Stimulated activated naive B cell treated with anti-CD40 and anti-IgM and Interleukin-4, amounts not matched to agents 10 μg/mL and 1 μg/mL and 100 μg/mL, for 72 hours (primary cell): ENCODE results near the gene CD9.
A peak's percentile ranks its signal among the peaks of the same experiment; 100 is the strongest.

ENCODE experiments used
- ATAC-seq, 2 donors: fragments of 150-1000 bp; cut with Tn5 transposase; replicated peaks; 2 replicates each; pipeline ENCODE4 v1.10.0; 2021; ENCODE audit warnings: moderate library complexity in 1 of 2
- DNase-seq: peaks from one replicate; pipeline ENCODE4 v3.0.0; 2021
- H3K27ac Mint-ChIP-seq: one replicate; pipeline ENCODE4 v1.8.0; 2022; ENCODE audit warnings: mild to moderate bottlenecking, mixed read lengths
- H3K27me3 Mint-ChIP-seq, 2 donors: one replicate each; pipeline ENCODE4 v1.8.0; 2022; ENCODE audit warnings: mixed read lengths in 2 of 2
- H3K36me3 Mint-ChIP-seq, 2 donors: one replicate each; pipeline ENCODE4 v1.8.0; 2022; ENCODE audit warnings: mixed read lengths in 2 of 2, mild to moderate bottlenecking in 1 of 2
- H3K4me1 Mint-ChIP-seq, 2 donors: one replicate each; pipeline ENCODE4 v1.8.0; 2022; ENCODE audit warnings: mixed read lengths in 2 of 2, mild to moderate bottlenecking in 1 of 2
- H3K4me3 Mint-ChIP-seq, 2 donors: one replicate each; pipeline ENCODE4 v1.8.0; 2022; ENCODE audit warnings: mild to moderate bottlenecking in 2 of 2, mixed read lengths in 2 of 2, moderate library complexity in 1 of 2
- H3K9me3 Mint-ChIP-seq, 2 donors: one replicate each; pipeline ENCODE4 v1.8.0; 2022; ENCODE audit warnings: mixed read lengths in 2 of 2, mild to moderate bottlenecking in 1 of 2

The CD9 gene

GRCh38 chr12:6238875-6239274 is 38.7 kb downstream of the CD9 start:
- DNase-seq (no peak), ATAC-seq (no peak)
- Mint-ChIP-seq H3K27ac (no peak overlapping the region), H3K4me3 (no peak overlapping the region), H3K4me1 (peaks cover 0 to 2% of the 10 kb centered on the region in 2 donors), H3K9me3 (no peaks in the 10 kb centered on the region), H3K36me3 (peaks cover 19 to 29% of the 10 kb centered on the region in 2 donors), H3K27me3 (peaks cover 0 to 3% of the 10 kb centered on the region in 2 donors)

- no peaks in the 10 kb centered on the region for H3K4me1 Mint-ChIP-seq
Observed at GRCh38 chr12:6241495-6241894, 41.3 kb downstream of the CD9 start.

DNA sequence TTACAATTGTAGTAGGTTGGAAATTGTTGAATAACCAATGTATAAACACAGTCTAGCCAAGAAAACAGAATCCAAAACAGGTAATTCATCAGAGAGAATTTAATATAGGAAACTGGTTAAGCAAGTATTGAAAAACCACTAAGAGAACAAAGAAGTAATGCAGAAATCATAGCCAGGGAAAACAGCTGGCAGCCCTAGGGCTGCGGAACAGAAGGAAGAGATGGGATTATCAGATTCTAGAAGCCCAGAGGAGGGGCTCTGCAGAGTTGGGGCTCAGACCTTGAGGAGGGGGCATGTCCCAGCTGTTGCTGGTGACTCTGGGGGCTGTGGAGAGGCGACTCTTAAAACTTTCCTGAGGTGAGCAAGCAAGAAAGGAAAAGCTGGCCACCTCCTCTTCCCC is 49.4 kb downstream of the CD9 start:
- Mint-ChIP-seq H3K9me3 (peaks cover 4% of the 10 kb centered on the region in 2 donors), H3K27me3 (peaks cover 16 to 22% of the 10 kb centered on the region in 2 donors), H3K36me3 (no peaks in the 10 kb centered on the region), H3K27ac (no peak overlapping the region), H3K4me1 (no peaks in the 10 kb centered on the region), H3K4me3 (no peak overlapping the region)
- DNase-seq = no peak
- no peak for ATAC-seq

More at GRCh38 chr12:6241495-6241894, 41.3 kb downstream of the CD9 start:
- DNase-seq (no peak), ATAC-seq (no peak)
- Mint-ChIP-seq H3K27me3 (peaks cover 0 to 3% of the 10 kb centered on the region in 2 donors), H3K9me3 (peaks cover 4% of the 10 kb centered on the region in 2 donors), H3K36me3 (peaks cover 8 to 11% of the 10 kb centered on the region in 2 donors), H3K27ac (no peak overlapping the region), H3K4me3 (no peak overlapping the region)

GRCh38 chr12:6250343-6250742 is 50.1 kb downstream of the CD9 start:
- Mint-ChIP-seq H3K27me3 (peaks cover 16 to 22% of the 10 kb centered on the region in 2 donors), H3K27ac (no peak overlapping the region), H3K9me3 (no peaks in the 10 kb centered on the region), H3K36me3 (no peaks in the 10 kb centered on the region), H3K4me3 (no peak overlapping the region), H3K4me1 (no peaks in the 10 kb centered on the region)
- no peak for DNase-seq
- ATAC-seq = no peak

- no peak for DNase-seq
- Mint-ChIP-seq H3K36me3 (no peaks in the 10 kb centered on the region), H3K27ac (no peak overlapping the region), H3K27me3 (peaks cover 16 to 28% of the 10 kb centered on the region in 2 donors), H3K4me1 (no peaks in the 10 kb centered on the region), H3K4me3 (no peak overlapping the region), H3K9me3 (no peaks in the 10 kb centered on the region)
- no peak for ATAC-seq
Observed at GRCh38 chr12:6253278-6253677, 53.1 kb downstream of the CD9 start.

- Mint-ChIP-seq H3K9me3 (no peaks in the 10 kb centered on the region), H3K36me3 (no peaks in the 10 kb centered on the region), H3K27ac (peak overlapping the region; percentile 21), H3K4me3 (no peak overlapping the region), H3K27me3 (peaks cover 16 to 21% of the 10 kb centered on the region in 2 donors), H3K4me1 (no peaks in the 10 kb centered on the region)
- no peak for DNase-seq
- ATAC-seq = no peak
Observed at GRCh38 chr12:6254491-6254890, 54.3 kb downstream of the CD9 start.

DNA sequence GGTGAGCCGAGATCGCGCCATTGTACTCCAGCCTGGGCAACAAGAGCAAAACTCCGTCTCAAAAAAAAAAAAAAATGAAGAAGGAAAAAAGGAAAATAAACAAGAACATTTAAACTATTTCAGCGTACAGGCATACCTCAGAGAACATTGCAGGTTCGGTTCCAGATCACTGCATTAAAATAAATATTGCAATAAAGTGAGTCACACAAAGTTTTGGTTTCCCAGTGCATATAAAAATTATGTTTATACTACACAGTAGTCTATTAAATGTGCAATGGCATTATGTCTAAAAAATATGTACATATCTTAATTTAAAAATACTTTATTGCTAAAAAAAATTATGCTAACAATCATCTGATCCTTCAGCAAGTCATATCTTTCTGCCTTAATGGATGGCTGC is 56.8 kb downstream of the CD9 start:
- ATAC-seq (no peak), DNase-seq (no peak)
- Mint-ChIP-seq H3K27ac (no peak overlapping the region), H3K9me3 (no peaks in the 10 kb centered on the region), H3K27me3 (peaks cover 10 to 13% of the 10 kb centered on the region in 2 donors), H3K4me3 (no peak overlapping the region), H3K36me3 (no peaks in the 10 kb centered on the region), H3K4me1 (peaks cover 0 to 2% of the 10 kb centered on the region in 2 donors)

- H3K36me3 Mint-ChIP-seq = no peaks in the 10 kb centered on the region
Observed at GRCh38 chr12:6262211-6262610, 62.0 kb downstream of the CD9 start.

DNA sequence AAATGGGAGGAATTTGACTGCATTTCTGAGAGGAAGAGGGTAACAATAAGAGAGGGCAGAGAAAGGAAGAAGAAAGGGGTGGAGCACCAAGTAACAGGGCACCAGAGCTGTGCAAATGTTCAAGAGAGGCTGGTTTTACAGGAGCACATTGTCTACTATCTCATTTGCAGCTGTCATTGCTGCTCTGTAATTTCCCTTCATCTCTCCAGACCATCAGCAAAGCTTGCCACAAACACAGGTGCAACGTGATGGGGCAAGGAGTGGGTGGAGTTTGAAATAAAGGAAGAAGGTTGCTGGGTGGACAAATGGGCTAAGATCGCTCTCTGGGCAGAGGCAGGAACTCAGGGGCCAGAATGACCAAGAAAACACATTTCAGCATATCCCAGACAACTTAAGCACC is 62.4 kb downstream of the CD9 start:
- ATAC-seq (peak; percentile 46), DNase-seq (no peak)
- Mint-ChIP-seq H3K36me3 (no peaks in the 10 kb centered on the region), H3K4me1 (peaks cover 11% of the 10 kb centered on the region in 2 donors), H3K9me3 (no peaks in the 10 kb centered on the region), H3K4me3 (no peak overlapping the region), H3K27me3 (peaks cover 4 to 13% of the 10 kb centered on the region in 2 donors), H3K27ac (no peak overlapping the region)

More at GRCh38 chr12:6262211-6262610, 62.0 kb downstream of the CD9 start:
- H3K27ac Mint-ChIP-seq = no peak overlapping the region
- no peak overlapping the region for H3K4me3 Mint-ChIP-seq
- no peak for DNase-seq
- H3K27me3 Mint-ChIP-seq = peaks cover 4 to 13% of the 10 kb centered on the region in 2 donors
- peaks cover 9 to 11% of the 10 kb centered on the region in 2 donors for H3K4me1 Mint-ChIP-seq
- no peaks in the 10 kb centered on the region for H3K9me3 Mint-ChIP-seq
- no peak for ATAC-seq

GRCh38 chr12:6263931-6264330 is 63.7 kb downstream of the CD9 start:
- no peak for ATAC-seq
- no peak for DNase-seq
- Mint-ChIP-seq H3K4me1 (peaks cover 11% of the 10 kb centered on the region in 2 donors), H3K36me3 (no peaks in the 10 kb centered on the region), H3K27me3 (peaks cover 4 to 13% of the 10 kb centered on the region in 2 donors), H3K4me3 (no peak overlapping the region), H3K9me3 (no peaks in the 10 kb centered on the region), H3K27ac (no peak overlapping the region)

DNA sequence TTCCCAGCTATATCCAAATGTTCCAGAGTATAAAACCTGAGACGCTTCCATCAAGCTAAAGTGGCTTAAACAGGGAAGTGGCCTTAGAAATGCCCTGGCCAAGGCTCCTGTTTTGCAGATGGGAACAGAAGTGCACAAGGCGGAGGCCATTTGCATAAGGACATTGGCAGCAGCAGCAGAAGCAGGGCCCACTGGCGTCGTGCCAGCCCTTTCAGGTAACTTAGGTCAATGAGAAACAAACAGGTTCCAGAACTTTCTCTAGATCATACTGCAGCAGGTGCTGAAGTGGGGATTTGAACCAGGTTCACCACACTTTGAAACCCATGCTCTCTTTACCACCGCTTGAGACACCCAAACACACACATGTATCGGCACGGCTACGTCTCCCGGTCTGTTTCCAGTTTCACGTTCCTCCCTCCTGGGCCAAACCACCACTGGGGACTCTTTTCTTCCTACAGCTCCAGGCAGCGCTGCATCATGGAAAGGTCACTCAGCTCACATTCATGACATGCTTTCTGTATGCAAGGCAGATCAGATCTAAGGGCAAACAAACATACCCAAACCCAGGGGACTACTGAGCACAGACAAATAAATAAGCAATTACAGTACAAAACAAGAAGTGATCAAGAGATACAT is 64.3 kb downstream of the CD9 start:
- DNase-seq = no peak
- H3K27me3 Mint-ChIP-seq = peaks cover 4 to 13% of the 10 kb centered on the region in 2 donors
- H3K27ac Mint-ChIP-seq = no peak overlapping the region
- no peak for ATAC-seq
- peaks cover 11% of the 10 kb centered on the region in 2 donors for H3K4me1 Mint-ChIP-seq
- no peaks in the 10 kb centered on the region for H3K36me3 Mint-ChIP-seq
- no peak overlapping the region for H3K4me3 Mint-ChIP-seq
- no peaks in the 10 kb centered on the region for H3K9me3 Mint-ChIP-seq

DNA sequence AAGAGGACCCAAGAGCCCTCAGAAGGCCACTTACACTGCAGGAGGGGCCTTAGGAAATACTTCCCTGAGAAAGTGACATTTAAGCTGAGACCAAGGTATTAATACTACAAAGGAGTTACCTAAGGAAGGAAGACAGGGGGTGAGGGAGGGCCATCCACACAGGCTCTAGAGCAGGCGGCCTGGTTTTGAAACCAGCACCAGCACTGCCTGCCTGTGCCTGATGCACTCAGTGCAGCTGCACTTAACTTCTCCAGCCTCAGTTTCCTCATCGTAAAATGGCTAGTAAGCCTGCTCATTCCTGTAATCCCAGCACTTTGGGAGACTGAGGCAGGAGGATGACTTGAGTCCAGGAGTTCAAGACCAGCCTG is 64.8 kb downstream of the CD9 start:
- no peaks in the 10 kb centered on the region for H3K36me3 Mint-ChIP-seq
- H3K27ac Mint-ChIP-seq = no peak overlapping the region
- no peak overlapping the region for H3K4me3 Mint-ChIP-seq
- DNase-seq (no peak), ATAC-seq (no peak)
- H3K4me1 Mint-ChIP-seq = peaks cover 11% of the 10 kb centered on the region in 2 donors
- no peaks in the 10 kb centered on the region for H3K9me3 Mint-ChIP-seq
- H3K27me3 Mint-ChIP-seq = peaks cover 4 to 13% of the 10 kb centered on the region in 2 donors

- Mint-ChIP-seq H3K27ac (peak overlapping the region; percentile 68), H3K4me1 (peaks cover 9 to 11% of the 10 kb centered on the region in 2 donors), H3K4me3 (no peak overlapping the region), H3K36me3 (no peaks in the 10 kb centered on the region), H3K9me3 (no peaks in the 10 kb centered on the region), H3K27me3 (peaks cover 5 to 9% of the 10 kb centered on the region in 2 donors)
- ATAC-seq = no peak
- DNase-seq = no peak
Observed at GRCh38 chr12:6266541-6266966, 66.4 kb downstream of the CD9 start.

GRCh38 chr12:6266971-6267721 is 66.9 kb downstream of the CD9 start:
- DNase-seq (peak; percentile 15), ATAC-seq (peak; percentile 52 to 74)
- Mint-ChIP-seq H3K27me3 (peaks cover 5 to 11% of the 10 kb centered on the region in 2 donors), H3K4me1 (peaks cover 10 to 11% of the 10 kb centered on the region in 2 donors), H3K4me3 (no peak overlapping the region), H3K27ac (peak overlapping the region; percentile 67), H3K9me3 (no peaks in the 10 kb centered on the region), H3K36me3 (no peaks in the 10 kb centered on the region)
